Nephron progenitor cell (in vitro differentiated cells): ENCODE results near the gene TMEM127.
A peak's percentile ranks its signal among the peaks of the same experiment; 100 is the strongest.

Experiments
- DNase-seq: peaks from one replicate; pipeline ENCODE4 v3.0.0; 2021
- H3K27ac Mint-ChIP-seq: 2 replicates; pipeline ENCODE4 v1.8.0; 2021; ENCODE audit warnings: mild to moderate bottlenecking, moderate library complexity, mixed read lengths
- H3K27me3 Mint-ChIP-seq: 2 replicates; pipeline ENCODE4 v1.8.0; 2021; ENCODE audit warnings: mild to moderate bottlenecking, low read depth, mixed read lengths; ENCODE audit not compliant: poor library complexity
- H3K36me3 Mint-ChIP-seq: 2 replicates; pipeline ENCODE4 v1.8.0; 2021; ENCODE audit warnings: low read depth, mixed read lengths
- H3K4me1 Mint-ChIP-seq: 2 replicates; pipeline ENCODE4 v1.8.0; 2021; ENCODE audit warnings: mixed read lengths
- H3K4me3 Mint-ChIP-seq: 2 replicates; pipeline ENCODE4 v1.8.0; 2021; ENCODE audit warnings: mild to moderate bottlenecking, moderate library complexity, mixed read lengths
- H3K9me3 Mint-ChIP-seq: 2 replicates; pipeline ENCODE4 v1.8.0; 2021; ENCODE audit warnings: mild to moderate bottlenecking, moderate library complexity, mixed read lengths
- CTCF ChIP-seq: fragments of 200-600 bp; sonication (generic); IDR thresholded peaks from 2 replicates; pipeline ENCODE4 v1.5.0; 2021; ENCODE audit warnings: antibody characterized with exemption

The TMEM127 gene

GRCh38 chr2:96249654-96250053, 16.1 kb downstream of the TMEM127 start:
- H3K27ac Mint-ChIP-seq, result peak overlapping the region; percentile 87
- H3K4me3 Mint-ChIP-seq, result no peak overlapping the region
- DNase-seq, result no peak
- no peaks in the 10 kb centered on the region for H3K9me3 Mint-ChIP-seq
- H3K4me1 Mint-ChIP-seq, result peaks cover 63% of the 10 kb centered on the region
- H3K36me3 Mint-ChIP-seq, result peaks cover 31% of the 10 kb centered on the region
- peaks cover under 1% of the 10 kb centered on the region for H3K27me3 Mint-ChIP-seq
- no peak for TF ChIP-seq CTCF

- H3K27ac Mint-ChIP-seq, result peak overlapping the region; percentile 15
- H3K9me3 Mint-ChIP-seq, result no peaks in the 10 kb centered on the region
- no peak for TF ChIP-seq CTCF
- H3K36me3 Mint-ChIP-seq, result peaks cover 24% of the 10 kb centered on the region
- H3K4me3 Mint-ChIP-seq, result no peak overlapping the region
- H3K27me3 Mint-ChIP-seq, result peaks cover 7% of the 10 kb centered on the region
- peaks cover 65% of the 10 kb centered on the region for H3K4me1 Mint-ChIP-seq
- DNase-seq, result no peak
Observed at GRCh38 chr2:96248624-96249023, 17.2 kb downstream of the TMEM127 start.

- Mint-ChIP-seq H3K36me3 (peaks cover 24% of the 10 kb centered on the region), H3K4me1 (peaks cover 65% of the 10 kb centered on the region), H3K9me3 (no peaks in the 10 kb centered on the region), H3K4me3 (no peak overlapping the region), H3K27ac (peak overlapping the region; percentile 76), H3K27me3 (peaks cover 7% of the 10 kb centered on the region)
- no peak for DNase-seq
- no peak for TF ChIP-seq CTCF
Observed at GRCh38 chr2:96247896-96248295, 17.9 kb downstream of the TMEM127 start.

- H3K36me3 Mint-ChIP-seq, result peaks cover 16% of the 10 kb centered on the region
- H3K4me3 Mint-ChIP-seq, result no peak overlapping the region
- peaks cover 60% of the 10 kb centered on the region for H3K4me1 Mint-ChIP-seq
- no peaks in the 10 kb centered on the region for H3K9me3 Mint-ChIP-seq
- no peak for DNase-seq
- no peak for TF ChIP-seq CTCF
- peaks cover 7% of the 10 kb centered on the region for H3K27me3 Mint-ChIP-seq
- H3K27ac Mint-ChIP-seq, result peak overlapping the region; percentile 87
Observed at GRCh38 chr2:96247009-96247408, 18.8 kb downstream of the TMEM127 start.

- H3K4me1 Mint-ChIP-seq, result peaks cover 50% of the 10 kb centered on the region
- no peaks in the 10 kb centered on the region for H3K9me3 Mint-ChIP-seq
- no peak for DNase-seq
- peak overlapping the region; percentile 65 for H3K27ac Mint-ChIP-seq
- TF ChIP-seq CTCF, result no peak
- peaks cover 10% of the 10 kb centered on the region for H3K27me3 Mint-ChIP-seq
- peaks cover 16% of the 10 kb centered on the region for H3K36me3 Mint-ChIP-seq
- no peak overlapping the region for H3K4me3 Mint-ChIP-seq
Observed at GRCh38 chr2:96245609-96246390, 20.0 kb downstream of the TMEM127 start.

GRCh38 chr2:96243843-96244242, 22.0 kb downstream of the TMEM127 start:
- peaks cover 33% of the 10 kb centered on the region for H3K4me1 Mint-ChIP-seq
- TF ChIP-seq CTCF, result no peak
- peaks cover 16% of the 10 kb centered on the region for H3K36me3 Mint-ChIP-seq
- H3K27ac Mint-ChIP-seq, result peak overlapping the region; percentile 36
- no peaks in the 10 kb centered on the region for H3K9me3 Mint-ChIP-seq
- no peak overlapping the region for H3K4me3 Mint-ChIP-seq
- H3K27me3 Mint-ChIP-seq, result peaks cover 10% of the 10 kb centered on the region
- DNase-seq, result no peak
